Left ventricle myocardium inferior (tissue), 1 donor: Measurements from ENCODE around the gene SP140. TPM values are rescaled to one million over a fixed set of nuclear protein-coding genes. Genes with fewer than 3 reads are reported as not detected.
A peak's percentile ranks its signal among the peaks of the same experiment; 100 is the strongest.

Experiments
- DNase-seq: peaks from one replicate; pipeline ENCODE4 v3.0.0-alpha.2; 2020
- H3K27ac ChIP-seq: fragments of 200-600 bp; replicated peaks from 2 replicates; pipeline ENCODE4 v1.8.0; 2021
- H3K27me3 ChIP-seq: fragments of 200-600 bp; 2 replicates; pipeline ENCODE4 v1.8.0; 2021; ENCODE audit warnings: low read depth
- H3K36me3 ChIP-seq: fragments of 200-600 bp; 2 replicates; pipeline ENCODE4 v1.8.0; 2021
- H3K4me1 ChIP-seq: fragments of 200-600 bp; 2 replicates; pipeline ENCODE4 v1.8.0; 2021
- H3K4me3 ChIP-seq: fragments of 200-600 bp; 2 replicates; pipeline ENCODE4 v1.8.0; 2021; ENCODE audit warnings: mild to moderate bottlenecking, moderate library complexity
- H3K9me3 ChIP-seq: fragments of 200-600 bp; replicated peaks from 2 replicates; pipeline ENCODE4 v1.8.0; 2021
- intact Hi-C: fragments of 100-400 bp; cut with micrococcal nuclease; formaldehyde crosslinking; loops from one replicate; pipeline ENCODE4 v1.11.0; 2022
- total RNA-seq: library from RNA; stranded (reverse); fragmentation: NEBNext Ultra II Directional; extraction: Animal tissue kit (Norgen Biotek cat#: 25700); gene quantifications from one replicate; pipeline ENCODE4 v1.2.1, GENCODE V29; 2021
- TF ChIP-seq, protein P1 (sequence below): fragments of 200-600 bp; IDR thresholded peaks from 2 replicates; pipeline ENCODE4 v1.8.0; 2021; ENCODE audit warnings: antibody characterized with exemption, mild to moderate bottlenecking, borderline replicate concordance
- donor health status: DM: no; HTN: yes; CAD: no; lungs with severe emphysema.

The SP140 gene
- total RNA-seq, 1 donor from 2014 or later = 1.3 TPM

DNA sequence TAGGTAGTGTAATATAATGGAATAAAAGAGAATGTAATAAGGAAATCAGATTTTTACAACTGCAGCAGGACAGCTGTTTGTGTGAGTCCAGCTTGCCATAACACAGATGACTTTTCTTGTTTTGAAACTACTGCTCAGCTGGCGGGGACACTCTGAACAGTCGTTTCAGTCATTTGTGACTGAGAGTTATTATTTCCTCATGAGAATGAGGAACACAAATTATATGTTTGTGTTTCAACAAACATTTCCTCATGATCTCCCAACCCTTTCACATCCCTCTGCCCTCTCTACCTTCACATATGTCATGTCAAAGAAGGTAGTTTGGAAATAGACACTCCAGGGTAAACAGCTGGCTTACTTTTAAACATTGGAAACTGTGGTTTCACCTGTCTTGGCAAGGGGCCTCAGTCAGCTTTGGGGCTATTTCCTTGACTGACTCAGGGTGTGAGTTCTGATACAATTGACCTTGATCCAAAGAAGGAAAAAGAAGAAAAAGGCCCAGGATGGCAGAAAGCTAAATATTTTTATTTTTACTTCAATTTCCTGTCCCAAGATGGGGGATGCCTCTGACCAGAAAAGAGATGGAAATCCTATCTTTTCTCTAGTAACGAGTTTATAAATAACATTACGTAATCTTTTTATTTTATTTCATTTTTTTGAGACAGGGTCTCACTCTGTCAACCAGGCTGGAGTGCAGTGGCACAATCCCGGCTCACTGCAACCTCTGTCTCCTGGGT lies 102.0 kb downstream of the SP140 start:
- H3K4me1 ChIP-seq = peaks cover 38% of the 10 kb centered on the region
- DNase-seq = no peak

GRCh38 chr2:230328155-230328458 lies 102.6 kb downstream of the SP140 start:
- H3K27me3 ChIP-seq = no peaks in the 10 kb centered on the region
- H3K4me1 ChIP-seq = peaks cover 38% of the 10 kb centered on the region
- H3K9me3 ChIP-seq = peaks cover 5% of the 10 kb centered on the region
- DNase-seq = no peak
- TF ChIP-seq, protein P1, sequence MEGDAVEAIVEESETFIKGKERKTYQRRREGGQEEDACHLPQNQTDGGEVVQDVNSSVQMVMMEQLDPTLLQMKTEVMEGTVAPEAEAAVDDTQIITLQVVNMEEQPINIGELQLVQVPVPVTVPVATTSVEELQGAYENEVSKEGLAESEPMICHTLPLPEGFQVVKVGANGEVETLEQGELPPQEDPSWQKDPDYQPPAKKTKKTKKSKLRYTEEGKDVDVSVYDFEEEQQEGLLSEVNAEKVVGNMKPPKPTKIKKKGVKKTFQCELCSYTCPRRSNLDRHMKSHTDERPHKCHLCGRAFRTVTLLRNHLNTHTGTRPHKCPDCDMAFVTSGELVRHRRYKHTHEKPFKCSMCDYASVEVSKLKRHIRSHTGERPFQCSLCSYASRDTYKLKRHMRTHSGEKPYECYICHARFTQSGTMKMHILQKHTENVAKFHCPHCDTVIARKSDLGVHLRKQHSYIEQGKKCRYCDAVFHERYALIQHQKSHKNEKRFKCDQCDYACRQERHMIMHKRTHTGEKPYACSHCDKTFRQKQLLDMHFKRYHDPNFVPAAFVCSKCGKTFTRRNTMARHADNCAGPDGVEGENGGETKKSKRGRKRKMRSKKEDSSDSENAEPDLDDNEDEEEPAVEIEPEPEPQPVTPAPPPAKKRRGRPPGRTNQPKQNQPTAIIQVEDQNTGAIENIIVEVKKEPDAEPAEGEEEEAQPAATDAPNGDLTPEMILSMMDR = no peak
- H3K4me3 ChIP-seq = peak overlapping the region; percentile 66
- H3K27ac ChIP-seq = peak overlapping the region; percentile 89
- intact Hi-C loops = no loop called here
- H3K36me3 ChIP-seq = peaks cover 6% of the 10 kb centered on the region

More for the DNA sequence above, 102.0 kb downstream of the SP140 start:
- TF ChIP-seq, protein P1 = no peak
- Histone ChIP-seq H3K27me3 (no peaks in the 10 kb centered on the region), H3K4me3 (peak overlapping the region; percentile 66), H3K27ac (peak overlapping the region; percentile 89), H3K9me3 (peaks cover 10% of the 10 kb centered on the region), H3K36me3 (peaks cover 6% of the 10 kb centered on the region)
- intact Hi-C loops = no loop called here

DNA sequence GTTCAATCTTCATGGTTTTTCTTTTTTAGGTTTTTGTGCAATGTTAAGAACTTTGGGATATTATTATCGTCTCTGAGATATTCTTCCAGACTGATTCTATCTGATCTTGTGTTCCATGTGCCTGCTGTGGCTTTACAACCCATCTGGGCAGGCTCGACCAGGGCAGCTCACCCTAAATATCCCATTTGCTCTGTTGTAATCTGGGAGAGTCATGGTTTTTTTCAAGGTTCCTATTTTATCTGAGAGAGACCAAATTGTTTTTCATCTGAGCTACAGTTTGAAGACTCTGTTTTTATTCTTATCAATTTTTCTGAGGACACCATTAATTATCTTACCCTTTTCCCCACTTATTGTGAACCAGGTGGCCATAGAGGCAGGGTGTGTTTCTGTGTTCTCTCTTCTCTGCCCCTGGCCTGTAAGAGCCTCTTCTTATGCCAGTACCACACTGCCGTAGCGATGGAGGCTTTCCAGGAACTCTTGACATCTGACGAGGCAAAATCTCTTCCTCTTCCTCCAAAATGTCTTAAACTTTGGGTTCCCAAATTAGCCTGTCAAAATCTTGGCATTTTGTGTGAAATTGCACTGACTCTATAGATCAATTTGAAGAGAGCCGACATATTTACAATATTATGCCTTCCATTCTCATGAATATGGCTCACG lies 104.5 kb downstream of the SP140 start:
- Histone ChIP-seq H3K9me3 (no peaks in the 10 kb centered on the region), H3K27ac (no peak overlapping the region), H3K4me3 (no peak overlapping the region), H3K4me1 (peaks cover 38% of the 10 kb centered on the region), H3K36me3 (peaks cover 6% of the 10 kb centered on the region), H3K27me3 (no peaks in the 10 kb centered on the region)
- no peak for DNase-seq
- TF ChIP-seq, protein P1 = no peak
- intact Hi-C loops = no loop called here

GRCh38 chr2:230330725-230331124 lies 105.2 kb downstream of the SP140 start:
- no peak for DNase-seq
- H3K9me3 ChIP-seq = no peaks in the 10 kb centered on the region
- H3K36me3 ChIP-seq = peaks cover 6% of the 10 kb centered on the region
- H3K27me3 ChIP-seq = no peaks in the 10 kb centered on the region
- intact Hi-C loops = no loop called here
- no peak overlapping the region for H3K27ac ChIP-seq
- TF ChIP-seq, protein P1 = no peak
- H3K4me1 ChIP-seq = peaks cover 38% of the 10 kb centered on the region
- H3K4me3 ChIP-seq = no peak overlapping the region

DNA sequence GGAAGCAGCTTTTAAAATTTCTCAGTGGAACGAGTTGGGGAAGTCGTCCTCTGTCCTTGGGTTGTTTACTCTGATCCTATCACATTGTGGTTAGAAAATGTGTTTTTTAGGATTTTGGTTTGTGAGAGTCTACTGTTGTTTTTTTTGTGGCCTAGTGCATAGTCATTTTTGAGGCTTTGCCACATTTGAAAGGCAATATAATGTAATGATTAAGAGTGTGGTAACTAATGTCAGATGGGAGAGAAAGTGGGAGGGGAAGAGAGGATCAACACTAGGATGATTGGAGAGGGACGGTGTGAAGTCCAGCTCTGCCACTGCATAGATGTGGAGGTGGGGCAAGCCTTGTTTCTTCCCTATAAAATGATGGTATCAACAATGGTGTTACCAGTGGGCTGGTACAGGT lies 109.9 kb downstream of the SP140 start:
- H3K27me3 ChIP-seq = no peaks in the 10 kb centered on the region
- peaks cover 13% of the 10 kb centered on the region for H3K36me3 ChIP-seq
- no peak overlapping the region for H3K4me3 ChIP-seq
- no peak overlapping the region for H3K27ac ChIP-seq
- intact Hi-C loops = no loop called here
- H3K9me3 ChIP-seq = no peaks in the 10 kb centered on the region
- no peak for DNase-seq
- TF ChIP-seq, protein P1 = no peak
- no peaks in the 10 kb centered on the region for H3K4me1 ChIP-seq
